A673 (cell line): ENCODE data around the gene ITGB4.

Source experiments
- EZH2 ChIP-seq: fragments of 200-600 bp; sonication (generic); IDR thresholded peaks from 2 replicates; pipeline ENCODE4 v1.6.1; 2017; ENCODE audit warnings: borderline replicate concordance, low read depth, mild to moderate bottlenecking, mixed read lengths, antibody characterized with exemption, low read length; ENCODE audit not compliant: poor library complexity, severe bottlenecking
- TF ChIP-seq, protein P1 (sequence below): fragments of 300-800, 200-600 bp; sonication (generic); conservative IDR thresholded peaks from 2 replicates; pipeline ENCODE4 v1.5.1; 2017; ENCODE audit warnings: low read depth, mild to moderate bottlenecking, antibody characterized with exemption, low read length, moderate library complexity, mixed read lengths

DNA sequence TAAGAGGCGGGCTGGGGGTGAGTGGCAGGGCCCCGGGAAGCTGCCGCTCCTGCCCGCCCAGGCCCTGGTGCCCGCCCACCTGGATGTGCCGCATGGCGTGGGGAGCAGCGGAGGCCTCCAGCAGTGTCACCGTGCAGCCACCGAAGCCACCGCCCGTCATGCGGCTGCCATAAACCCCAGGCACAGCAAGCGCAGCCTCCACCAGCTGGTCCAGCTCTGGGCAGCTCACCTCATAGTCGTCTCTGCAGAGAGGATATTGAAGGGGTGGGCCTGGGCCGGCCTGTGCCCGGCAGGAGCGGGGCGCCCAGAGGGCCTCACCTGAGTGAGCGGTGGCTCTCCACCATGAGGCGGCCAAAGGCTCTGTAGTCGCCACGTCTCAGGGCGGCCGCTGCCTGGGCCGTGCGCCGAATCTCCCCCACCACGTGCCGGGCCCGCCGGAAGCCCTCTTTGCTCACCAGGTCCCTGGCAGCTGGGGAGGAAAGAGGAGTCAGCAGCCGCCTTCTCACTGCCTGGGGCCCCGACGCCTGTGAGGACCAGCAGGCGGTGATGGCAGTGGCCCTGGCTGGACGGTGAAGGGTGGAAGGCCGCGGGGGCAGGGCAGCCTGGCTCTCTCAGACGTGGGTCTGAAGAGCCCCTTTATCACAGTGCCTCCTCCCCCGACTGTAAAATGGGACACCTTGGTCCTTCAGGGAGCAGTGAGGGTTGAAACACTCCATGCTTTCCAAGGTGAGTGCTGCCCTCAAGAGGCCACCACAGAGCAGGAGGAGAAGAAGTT, 37.1 kb downstream of the ITGB4 start:
- TF ChIP-seq EZH2, result no peak
- TF ChIP-seq, protein P1, sequence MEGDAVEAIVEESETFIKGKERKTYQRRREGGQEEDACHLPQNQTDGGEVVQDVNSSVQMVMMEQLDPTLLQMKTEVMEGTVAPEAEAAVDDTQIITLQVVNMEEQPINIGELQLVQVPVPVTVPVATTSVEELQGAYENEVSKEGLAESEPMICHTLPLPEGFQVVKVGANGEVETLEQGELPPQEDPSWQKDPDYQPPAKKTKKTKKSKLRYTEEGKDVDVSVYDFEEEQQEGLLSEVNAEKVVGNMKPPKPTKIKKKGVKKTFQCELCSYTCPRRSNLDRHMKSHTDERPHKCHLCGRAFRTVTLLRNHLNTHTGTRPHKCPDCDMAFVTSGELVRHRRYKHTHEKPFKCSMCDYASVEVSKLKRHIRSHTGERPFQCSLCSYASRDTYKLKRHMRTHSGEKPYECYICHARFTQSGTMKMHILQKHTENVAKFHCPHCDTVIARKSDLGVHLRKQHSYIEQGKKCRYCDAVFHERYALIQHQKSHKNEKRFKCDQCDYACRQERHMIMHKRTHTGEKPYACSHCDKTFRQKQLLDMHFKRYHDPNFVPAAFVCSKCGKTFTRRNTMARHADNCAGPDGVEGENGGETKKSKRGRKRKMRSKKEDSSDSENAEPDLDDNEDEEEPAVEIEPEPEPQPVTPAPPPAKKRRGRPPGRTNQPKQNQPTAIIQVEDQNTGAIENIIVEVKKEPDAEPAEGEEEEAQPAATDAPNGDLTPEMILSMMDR, result peak; percentile 40; the same call in 1 of the 2 replicates
